Stimulated activated CD8-positive, alpha-beta memory T cell treated with anti-CD3 and anti-CD28 coated beads, Interleukin-15, amount 100 ng/mL, for 48 hours (primary cell): ENCODE measurements around the gene PASD1.

Source experiments
- DNase-seq, 2 donors: peaks; one replicate each; pipeline ENCODE4 v3.0.0-alpha.2; 2020; ENCODE audit warnings: low read depth in 2 of 2

The PASD1 gene

GRCh38 chrX:151701071-151701470, 137.6 kb downstream of the PASD1 start:
- DNase-seq, result no peak

- DNase-seq, result no peak
These were observed 138.1 kb downstream of the PASD1 start for GRCh38 chrX:151701531-151701930.

GRCh38 chrX:151702026-151702714, 138.7 kb downstream of the PASD1 start:
- DNase-seq, result no peak

GRCh38 chrX:151702741-151703340, 139.4 kb downstream of the PASD1 start:
- no peak for DNase-seq

- DNase-seq, result no peak
These were observed 140.0 kb downstream of the PASD1 start for GRCh38 chrX:151703487-151703886.

GRCh38 chrX:151704041-151704663, 140.7 kb downstream of the PASD1 start:
- no peak for DNase-seq

GRCh38 chrX:151708821-151709220, 145.3 kb downstream of the PASD1 start:
- no peak for DNase-seq

- DNase-seq, result no peak
These were observed 147.0 kb downstream of the PASD1 start for GRCh38 chrX:151710457-151710856.

- no peak for DNase-seq
These were observed 147.7 kb downstream of the PASD1 start for GRCh38 chrX:151711154-151711553.

GRCh38 chrX:151711787-151712186, 148.3 kb downstream of the PASD1 start:
- no peak for DNase-seq

GRCh38 chrX:151712253-151712652, 148.8 kb downstream of the PASD1 start:
- DNase-seq, result no peak

GRCh38 chrX:151713849-151714248, 150.4 kb downstream of the PASD1 start:
- DNase-seq, result no peak

GRCh38 chrX:151714362-151714761, 150.9 kb downstream of the PASD1 start:
- DNase-seq, result no peak

- no peak for DNase-seq
These were observed 152.3 kb downstream of the PASD1 start, which contains the start of gene FATE1 for GRCh38 chrX:151715752-151716151. Gene FATE1, plus strand, starts transcription at chrX:151716035. Its CDS starts 85 bp downstream, at chrX:151716120.

GRCh38 chrX:151722241-151722846, 158.9 kb downstream of the PASD1 start:
- no peak for DNase-seq

- DNase-seq, result no peak
These were observed 159.8 kb downstream of the PASD1 start for GRCh38 chrX:151723156-151723760.

- DNase-seq, result no peak
These were observed 161.3 kb downstream of the PASD1 start for GRCh38 chrX:151724563-151725337.

- DNase-seq, result no peak
These were observed 161.8 kb downstream of the PASD1 start for GRCh38 chrX:151725338-151725614.
